K562 (cell line): Measurements from ENCODE around the gene OSBPL7. TPM values are rescaled to one million over a fixed set of nuclear protein-coding genes. Genes with fewer than 3 reads are reported as not detected.

ENCODE experiments used
- ATAC-seq: fragments of 200-7000 bp; cut with Tn5 transposase; 3 replicates; pipeline ENCODE4 v1.9.1; 2020; ENCODE audit warnings: moderate library complexity
- BruUV-seq: library from RNA; stranded (reverse); fragments of 400-500 nt; replicated peaks from 2 replicates; lab custom pipeline; 2021; lab: Mats Ljungman, UMichigan
- CTCF ChIA-PET: fragments of 300-600 bp; formaldehyde crosslinking; extraction: SDS; loops from one replicate; lab custom pipeline; 2021; ENCODE audit warnings: low intra/inter-chr PET ratio; lab: Yijun Ruan, JAX
- POLR2A ChIA-PET: fragments of 300-600, 350-650 bp; sonication (Branson Sonifier 250); formaldehyde crosslinking; extraction: SDS; loops from one replicate; lab custom pipeline; 2021; ENCODE audit warnings: antibody characterized with exemption, inconsistent platforms; lab: Yijun Ruan, JAX
- DNase-seq, 4 experiments: peaks; one replicate each; pipeline versions ENCODE4 v3.0.0 to v3.0.0-alpha.2; 2011 to 2018; ENCODE audit warnings: low spot score in 3 of 4, mixed read lengths in 3 of 4; ENCODE audit errors: extremely low read depth in 1 of 4
- FAIRE-seq: peaks from 2 replicates; lab custom pipeline; 2011; peaks lifted over from hg19 to GRCh38; lab: Jason Lieb, UNC
- H2AFZ ChIP-seq: 2 replicates; pipeline ENCODE4 v1.6.0; 2011; ENCODE audit warnings: low read depth, low read length, control low read depth, inconsistent platforms
- H3K27ac ChIP-seq: fragments of 200-600 bp; 3 replicates; pipeline ENCODE4 v1.8.0; 2011; ENCODE audit warnings: low read depth, mild to moderate bottlenecking, control low read depth, inconsistent platforms, low read length, moderate library complexity, mixed read lengths; ENCODE audit errors: extremely low read depth
- H3K27me3 ChIP-seq, 2 experiments: fragments of 300-600 bp in 1 of 2; 2 replicates in 1 of 2; 3 replicates in 1 of 2; pipeline versions ENCODE4 v1.6.0 to v1.8.0; 2011; ENCODE audit warnings: inconsistent platforms in 2 of 2, low read length in 2 of 2, mild to moderate bottlenecking in 1 of 2, mixed read lengths in 1 of 2, moderate library complexity in 1 of 2; ENCODE audit not compliant: control insufficient read depth in 2 of 2, insufficient read depth in 2 of 2
- H3K36me3 ChIP-seq: fragments of 300-600 bp; 3 replicates; pipeline ENCODE4 v1.8.0; 2011; ENCODE audit warnings: mild to moderate bottlenecking, low read length, inconsistent platforms; ENCODE audit not compliant: control insufficient read depth, insufficient read depth
- H3K4me1 ChIP-seq, 2 experiments: fragments of 200-600 bp in 1 of 2; replicated peaks in 1 of 2; 2 replicates in 1 of 2; 3 replicates in 1 of 2; pipeline versions ENCODE4 v1.5.1 to v1.8.0; 2011; ENCODE audit warnings: inconsistent platforms in 2 of 2, low read length in 2 of 2, mild to moderate bottlenecking in 1 of 2, mixed read lengths in 1 of 2, moderate library complexity in 1 of 2; ENCODE audit not compliant: control insufficient read depth in 2 of 2, insufficient read depth in 2 of 2
- H3K4me2 ChIP-seq: 2 replicates; pipeline ENCODE4 v1.6.1; 2011; ENCODE audit warnings: low read length, control low read depth, inconsistent platforms, mixed read lengths; ENCODE audit not compliant: insufficient read depth
- H3K4me3 ChIP-seq: fragments of 200-600 bp; sonication (generic), shearing (Covaris generic); 2 replicates; pipeline ENCODE4 v1.5.1; 2016; ENCODE audit warnings: control low read depth, inconsistent platforms
- H3K79me2 ChIP-seq: fragments of 200-600 bp; 3 replicates; pipeline ENCODE4 v1.8.0; 2011; ENCODE audit warnings: low read length, inconsistent platforms; ENCODE audit not compliant: control insufficient read depth, insufficient read depth
- H3K9ac ChIP-seq, 2 experiments: 2 replicates each; pipeline versions ENCODE4 v1.6.0 to v1.6.1; 2011; ENCODE audit warnings: low read depth in 2 of 2, low read length in 2 of 2, control low read depth in 1 of 2, inconsistent platforms in 1 of 2, mild to moderate bottlenecking in 1 of 2, mixed read lengths in 1 of 2; ENCODE audit not compliant: insufficient read depth in 1 of 2
- H3K9me1 ChIP-seq: one replicate; pipeline ENCODE4 v1.6.0; 2011; ENCODE audit warnings: inconsistent platforms, mild to moderate bottlenecking, low read length, moderate library complexity; ENCODE audit not compliant: control insufficient read depth, insufficient read depth
- H3K9me3 ChIP-seq: replicated peaks from 2 replicates; pipeline ENCODE4 v1.5.1; 2011; ENCODE audit warnings: low read depth, low read length, inconsistent platforms; ENCODE audit not compliant: control insufficient read depth, insufficient read depth
- H4K20me1 ChIP-seq: replicated peaks from 2 replicates; pipeline ENCODE4 v1.6.1; 2011; ENCODE audit warnings: low read length, inconsistent platforms, mixed read lengths; ENCODE audit not compliant: control insufficient read depth, insufficient read depth
- CEBPG ChIP-seq, 3 experiments: fragments of 200-800 bp in 1 of 3; sonication (Bioruptor generic) in 1 of 3; sonication (generic) in 1 of 3; formaldehyde crosslinking in 1 of 3; IDR thresholded peaks in 2 of 3; conservative IDR thresholded peaks in 1 of 3; 2 replicates each; pipeline versions ENCODE4 v1.6.1 to v1.8.0; 2016 to 2022; ENCODE audit warnings: missing compliant biosample characterization in 2 of 3, missing genetic modification characterization in 2 of 3, mild to moderate bottlenecking in 1 of 3, missing genetic modification reagents in 1 of 3
- CTCF ChIP-seq, 3 experiments: IDR thresholded peaks in 2 of 3; conservative IDR thresholded peaks in 1 of 3; 2 replicates each; pipeline ENCODE4 v1.5.1; 2011 to 2012; ENCODE audit warnings: low read length in 3 of 3, mild to moderate bottlenecking in 3 of 3, control low read depth in 2 of 3, improper control_type of control experiment in 1 of 3, inconsistent platforms in 1 of 3, low read depth in 1 of 3, mixed read lengths in 1 of 3, moderate library complexity in 1 of 3; ENCODE audit not compliant: insufficient read depth in 2 of 3
- FOXP1 ChIP-seq: sonication (generic); formaldehyde crosslinking; IDR thresholded peaks from 2 replicates; pipeline ENCODE4 v1.8.0; 2022; ENCODE audit warnings: mild to moderate bottlenecking, missing genetic modification reagents
- GATAD2B ChIP-seq: fragments of 450-650 bp; IDR thresholded peaks from 2 replicates; pipeline ENCODE4 v1.6.1; 2017; ENCODE audit warnings: mild to moderate bottlenecking, borderline replicate concordance
- LCOR ChIP-seq: sonication (generic); formaldehyde crosslinking; IDR thresholded peaks from 2 replicates; pipeline ENCODE4 v1.8.0; 2022; ENCODE audit warnings: mild to moderate bottlenecking, missing genetic modification reagents
- PATZ1 ChIP-seq: fragments of 250-450 bp; sonication (Bioruptor Pico); IDR thresholded peaks from 2 replicates; pipeline ENCODE4 v1.5.0; 2020; ENCODE audit warnings: mild to moderate bottlenecking, borderline replicate concordance
- ZC3H8 ChIP-seq: fragments of 450-650 bp; IDR thresholded peaks from 2 replicates; pipeline ENCODE4 v1.6.1; 2017
- ZNF3 ChIP-seq: fragments of 250-450 bp; sonication (Bioruptor Pico); IDR thresholded peaks from 2 replicates; pipeline ENCODE4 v1.5.0; 2021; ENCODE audit warnings: mild to moderate bottlenecking, moderate library complexity
- ZNF592 ChIP-seq: fragments of 450-650 bp; IDR thresholded peaks from 2 replicates; pipeline ENCODE4 v1.6.1; 2017; ENCODE audit warnings: antibody characterized with exemption, mild to moderate bottlenecking
- ZNF707 ChIP-seq: fragments of 250-450 bp; sonication (Bioruptor Pico); conservative IDR thresholded peaks from 2 replicates; pipeline ENCODE4 v1.8.0; 2022; ENCODE audit warnings: inconsistent platforms, mild to moderate bottlenecking, moderate library complexity
- WGBS: fragments of 100-300 bp; shearing (Covaris generic); methylation state at CpG from one replicate; pipeline ENCODE4 v1.1.6; 2016; ENCODE audit warnings: low coverage, mixed read lengths; ENCODE audit not compliant: insufficient coverage; ENCODE audit errors: missing lambda C conversion rate; 5-methylcytosine and 5-hydroxymethylcytosine counted together
- in situ Hi-C: fragments of 300-500 bp; cut with MboI; formaldehyde crosslinking; loops from 4 replicates; pipeline ENCODE4 v1.15.0; 2018; ENCODE audit warnings: inconsistent platforms, mixed read lengths
- intact Hi-C: fragments of 100-400 bp; cut with micrococcal nuclease; formaldehyde crosslinking; loops from 2 replicates; pipeline ENCODE4 v1.14.2; 2022
- polyA plus RNA-seq, 8 experiments: library from polyadenylated mRNA; depleted of rRNA in 4 of 8; stranded (reverse) in 5 of 8; unstranded in 3 of 8; fragments of >200 nt; fragmentation: Nextera tagmentation in 2 of 8; fragmentation: Illumina TruSeq in 1 of 8; extraction: Ambion mirVana in 2 of 8; extraction: Trizol in 1 of 8; gene quantifications; 2 replicates each; pipeline versions ENCODE4 v1.2.1 to v1.2.3, GENCODE V29; 2011 to 2014; ENCODE audit warnings: inconsistent platforms in 1 of 8, missing spikeins in 1 of 8
- total RNA-seq, 7 experiments: library from RNA; depleted of rRNA in 6 of 7; stranded (reverse); fragments of >200 nt in 6 of 7; fragmentation: Illumina TruSeq in 2 of 7; extraction: Trizol in 2 of 7; gene quantifications; 2 replicates each; pipeline versions ENCODE4 v1.2.1 to v1.2.3, GENCODE V29; 2011 to 2021; ENCODE audit warnings: low replicate concordance in 1 of 7

OSBPL7 gene
- total and polyA plus RNA-seq, 9 of the 15 experiments (the other 6 are each of a cell fraction or from before 2014, with no cell fraction given), result 0.32 to 11.9 (median 5.8) TPM

- no peaks in the 10 kb centered on the region for H3K9me1 ChIP-seq
- peak; percentile 2; the same call in 2 of the 3 replicates for ATAC-seq
- TF ChIP-seq ZNF592, result 0 out of 2 replicates have a peak, but pooled peaks have one; percentile 12
- TF ChIP-seq ZNF707 (CRISPR knock-in tag), result no peak
- no peak for TF ChIP-seq GATAD2B
- peak in 1 of 3 experiments; percentile 21; a peak in 1 of 6 replicates for TF ChIP-seq CTCF (IDR thresholded peaks at IDR 0.05 in 2 of 3, conservative IDR thresholded peaks at IDR 0.05 in 1 of 3; ENCODE audit: insufficient read depth in 2 of 3, low read depth in 1 of 3, low read length in 3 of 3)
- TF ChIP-seq LCOR (CRISPR knock-in tag), result no peak
- TF ChIP-seq ZNF3, result no peak
- TF ChIP-seq CEBPG (CRISPR knock-in tag; IDR thresholded peaks at IDR 0.05), result no peak
- TF ChIP-seq CEBPG (tag; conservative IDR thresholded peaks at IDR 0.05 in 1 of 2, IDR thresholded peaks at IDR 0.05 in 1 of 2), result no peak
- no peak for TF ChIP-seq PATZ1
- TF ChIP-seq ZC3H8, result no peak
- 0 out of 2 replicates have a peak, but pooled peaks have one; percentile 11 for TF ChIP-seq FOXP1
Observed at GRCh38 chr17:47841488-47842291, 20.1 kb upstream of the OSBPL7 start.

More at GRCh38 chr17:47841488-47842291, 20.1 kb upstream of the OSBPL7 start:
- no TSS peak for BruUV-seq
- Histone ChIP-seq H3K27me3 (no peaks in the 10 kb centered on the region), H3K9ac (peak overlapping the region; percentile 84 to 93), H4K20me1 (no peaks in the 10 kb centered on the region), H3K4me1 (peaks cover 33 to 47% of the 10 kb centered on the region in 2 experiments), H3K4me2 (peak overlapping the region; percentile 86), H3K9me3 (no peaks in the 10 kb centered on the region), H3K27ac (peak overlapping the region; percentile 9; the same call in 2 of the 3 replicates), H2AFZ (peak overlapping the region; percentile 99), H3K4me3 (peak overlapping the region; percentile 91), H3K79me2 (peaks cover 12% of the 10 kb centered on the region), H3K36me3 (peaks cover 16% of the 10 kb centered on the region; the same call in 2 of the 3 replicates)
- intact Hi-C loops, result loop anchor here (1.0 to 10.0 kb wide), 4 partner anchors 105 to 293 kb away; no protein-coding TSS in a partner anchor
- 52% methylated on average over 16 of the region's 16 CpGs for whole genome bisulfite sequencing
- POLR2A ChIA-PET, result interaction anchor here (0.5 to 2.6 kb wide), 13 partner anchors 10 to 779 kb away, joined by 3 to 18 read pairs (median 5); partner anchors contain the start of genes CDK5RAP3, KPNB1, LRRC46 and MRPL10
- DNase-seq (no peak), FAIRE-seq (peak; percentile 74)
- in situ Hi-C loops, result loop anchor here (5.0 kb wide), 2 partner anchors 51 to 176 kb away; no protein-coding TSS in a partner anchor
- CTCF ChIA-PET, result interaction anchor here (0.5 to 5.9 kb wide), 9 partner anchors 12 to 263 kb away, joined by 3 to 171 read pairs (median 5); no protein-coding TSS in a partner anchor
